Measurements from ENCODE around the gene S1PR1.
A peak's percentile ranks its signal among the peaks of the same experiment; 100 is the strongest.

Gene S1PR1

GRCh38 chr1:101240041-101240430, 3.2 kb downstream of the S1PR1 start:
- TF ChIP-seq, protein P1, sequence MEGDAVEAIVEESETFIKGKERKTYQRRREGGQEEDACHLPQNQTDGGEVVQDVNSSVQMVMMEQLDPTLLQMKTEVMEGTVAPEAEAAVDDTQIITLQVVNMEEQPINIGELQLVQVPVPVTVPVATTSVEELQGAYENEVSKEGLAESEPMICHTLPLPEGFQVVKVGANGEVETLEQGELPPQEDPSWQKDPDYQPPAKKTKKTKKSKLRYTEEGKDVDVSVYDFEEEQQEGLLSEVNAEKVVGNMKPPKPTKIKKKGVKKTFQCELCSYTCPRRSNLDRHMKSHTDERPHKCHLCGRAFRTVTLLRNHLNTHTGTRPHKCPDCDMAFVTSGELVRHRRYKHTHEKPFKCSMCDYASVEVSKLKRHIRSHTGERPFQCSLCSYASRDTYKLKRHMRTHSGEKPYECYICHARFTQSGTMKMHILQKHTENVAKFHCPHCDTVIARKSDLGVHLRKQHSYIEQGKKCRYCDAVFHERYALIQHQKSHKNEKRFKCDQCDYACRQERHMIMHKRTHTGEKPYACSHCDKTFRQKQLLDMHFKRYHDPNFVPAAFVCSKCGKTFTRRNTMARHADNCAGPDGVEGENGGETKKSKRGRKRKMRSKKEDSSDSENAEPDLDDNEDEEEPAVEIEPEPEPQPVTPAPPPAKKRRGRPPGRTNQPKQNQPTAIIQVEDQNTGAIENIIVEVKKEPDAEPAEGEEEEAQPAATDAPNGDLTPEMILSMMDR (IDR thresholded peaks at IDR 0.05; ENCODE audit: insufficient read depth, low read depth, low read length, missing control alignments) = no peak
- DNase-seq (ENCODE audit: low read depth) = no peak
- no peak overlapping the region for H3K4me3 ChIP-seq (ENCODE audit: low read depth, low read length)

- DNase-seq (ENCODE audit: low read depth) = peak; percentile 44
- TF ChIP-seq, protein P1 (IDR thresholded peaks at IDR 0.05; ENCODE audit: insufficient read depth, low read depth, low read length, missing control alignments) = no peak
- H3K4me3 ChIP-seq (ENCODE audit: low read depth, low read length) = no peak overlapping the region
These were observed 4.8 kb downstream of the S1PR1 start for GRCh38 chr1:101241485-101242225.

GRCh38 chr1:101242324-101243050, 5.7 kb downstream of the S1PR1 start:
- DNase-seq (ENCODE audit: low read depth) = no peak
- TF ChIP-seq, protein P1 (IDR thresholded peaks at IDR 0.05; ENCODE audit: insufficient read depth, low read depth, low read length, missing control alignments) = no peak
- no peak overlapping the region for H3K4me3 ChIP-seq (ENCODE audit: low read depth, low read length)

DNA sequence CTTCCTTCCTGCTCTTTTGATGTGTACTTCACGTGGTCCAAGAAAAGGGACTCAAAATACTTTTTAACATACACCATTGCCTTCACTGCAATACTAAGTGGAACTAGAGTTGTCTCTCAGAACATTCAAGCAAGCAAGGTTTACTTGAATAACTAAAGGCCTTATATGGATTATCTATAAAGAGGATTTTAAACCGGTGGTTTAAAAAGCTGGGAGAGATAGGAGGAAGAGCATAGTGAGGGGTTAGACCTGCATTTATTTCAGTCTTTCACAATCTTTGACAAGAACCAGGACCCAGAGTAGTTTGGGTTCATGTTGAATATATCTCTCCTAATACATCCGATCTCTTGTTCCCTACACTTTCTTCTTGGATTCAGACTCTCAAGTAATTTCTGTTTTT, 6.9 kb downstream of the S1PR1 start:
- H3K4me3 ChIP-seq (ENCODE audit: low read depth, low read length) = no peak overlapping the region
- TF ChIP-seq, protein P1 (IDR thresholded peaks at IDR 0.05; ENCODE audit: insufficient read depth, low read depth, low read length, missing control alignments) = no peak
- DNase-seq (ENCODE audit: low read depth) = no peak

DNA sequence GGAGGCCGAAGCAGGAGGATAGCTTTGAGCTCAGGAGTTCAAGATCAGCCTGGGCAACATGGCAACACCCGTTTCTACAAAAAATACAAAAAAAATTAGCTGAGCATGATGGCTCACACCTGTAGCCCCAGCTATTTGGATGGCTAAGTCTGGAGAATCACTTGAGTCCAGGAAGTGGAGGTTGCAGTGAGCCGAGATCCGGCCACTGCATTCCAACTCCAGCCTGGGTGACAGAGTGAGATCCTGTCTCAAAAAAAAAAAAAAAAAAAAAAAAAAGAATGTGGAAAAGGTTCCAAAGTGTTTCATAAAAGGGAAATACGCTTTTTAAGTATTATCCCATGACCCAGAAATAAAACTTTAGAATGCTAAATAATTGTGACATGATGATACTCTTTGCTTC, 8.0 kb downstream of the S1PR1 start:
- no peak for DNase-seq (ENCODE audit: low read depth)
- H3K4me3 ChIP-seq (ENCODE audit: low read depth, low read length) = no peak overlapping the region
- TF ChIP-seq, protein P1 (IDR thresholded peaks at IDR 0.05; ENCODE audit: insufficient read depth, low read depth, low read length, missing control alignments) = no peak

GRCh38 chr1:101245246-101245927, 8.6 kb downstream of the S1PR1 start:
- TF ChIP-seq, protein P1 (IDR thresholded peaks at IDR 0.05; ENCODE audit: insufficient read depth, low read depth, low read length, missing control alignments) = no peak
- DNase-seq (ENCODE audit: low read depth) = no peak
- H3K4me3 ChIP-seq (ENCODE audit: low read depth, low read length) = no peak overlapping the region

Measured in GM12865 (cell line).